Common myeloid progenitor, CD34-positive (primary cell): ENCODE results near the gene TTC28.

Source experiments
- CTCF ChIA-PET: fragments of 350-600 bp; sonication (Branson Sonifier 250); formaldehyde crosslinking; loops from one replicate; lab custom pipeline; 2021; ENCODE audit warnings: antibody characterized with exemption; lab: Charles Lee
- POLR2A ChIA-PET: fragments of 350-600 bp; sonication (Branson Sonifier 250); formaldehyde crosslinking; loops from one replicate; lab custom pipeline; 2021; ENCODE audit warnings: antibody characterized with exemption; lab: Charles Lee
- DNase-seq, 3 donors: peaks; one replicate each; pipeline versions ENCODE4 v3.0.0 to v3.0.0-alpha.2; 2013
- H3K27ac ChIP-seq, 2 experiments: 1 replicate in 1 of 2; 2 replicates in 1 of 2; pipeline ENCODE4 v1.7.0; 2013; ENCODE audit warnings: inconsistent platforms in 2 of 2, low read length in 2 of 2, mild to moderate bottlenecking in 2 of 2, low read depth in 1 of 2, moderate library complexity in 1 of 2; ENCODE audit not compliant: severe bottlenecking in 2 of 2, insufficient read depth in 1 of 2, poor library complexity in 1 of 2
- H3K27me3 ChIP-seq, 5 experiments: replicated peaks in 2 of 5; 1 replicate in 3 of 5; 2 replicates in 2 of 5; pipeline versions ENCODE4 v1.6.1 to v1.7.0; 2013; ENCODE audit warnings: low read length in 4 of 5, mild to moderate bottlenecking in 2 of 5, moderate library complexity in 2 of 5, inconsistent platforms in 1 of 5; ENCODE audit not compliant: insufficient read depth in 5 of 5, control insufficient read depth in 4 of 5
- H3K36me3 ChIP-seq, 4 experiments: 1 replicate in 2 of 4; 2 replicates in 2 of 4; pipeline versions ENCODE4 v1.6.1 to v1.7.0; 2013; ENCODE audit warnings: low read length in 3 of 4, control low read depth in 1 of 4, mild to moderate bottlenecking in 1 of 4; ENCODE audit not compliant: control insufficient read depth in 4 of 4, insufficient read depth in 4 of 4
- H3K4me1 ChIP-seq, 4 experiments: 1 replicate in 3 of 4; 2 replicates in 1 of 4; pipeline versions ENCODE4 v1.6.1 to v1.7.1; 2013; ENCODE audit warnings: low read length in 3 of 4, mild to moderate bottlenecking in 3 of 4, control low read depth in 1 of 4, inconsistent platforms in 1 of 4, moderate library complexity in 1 of 4; ENCODE audit not compliant: control insufficient read depth in 4 of 4, insufficient read depth in 4 of 4; ENCODE audit errors: control extremely low read depth in 1 of 4
- H3K4me3 ChIP-seq, 7 experiments: 1 replicate in 4 of 7; 2 replicates in 3 of 7; pipeline versions ENCODE4 v1.5.1 to v1.7.0; 2013; ENCODE audit warnings: mild to moderate bottlenecking in 7 of 7, low read length in 6 of 7, moderate library complexity in 6 of 7, inconsistent platforms in 2 of 7, low read depth in 2 of 7, control low read depth in 1 of 7; ENCODE audit not compliant: insufficient read depth in 4 of 7, control insufficient read depth in 1 of 7; ENCODE audit errors: extremely low read depth in 1 of 7
- H3K9me3 ChIP-seq, 5 experiments: 1 replicate in 4 of 5; 2 replicates in 1 of 5; pipeline versions ENCODE4 v1.6.1 to v1.7.1; 2013; ENCODE audit warnings: low read length in 4 of 5, mild to moderate bottlenecking in 2 of 5, inconsistent platforms in 1 of 5, low read depth in 1 of 5, moderate library complexity in 1 of 5; ENCODE audit not compliant: control insufficient read depth in 4 of 5, insufficient read depth in 2 of 5; ENCODE audit errors: control extremely low read depth in 1 of 5
- WGBS: methylation state at CpG from one replicate; pipeline ENCODE4 v1.1.5; 2013; ENCODE audit not compliant: insufficient coverage; 5-methylcytosine and 5-hydroxymethylcytosine counted together

Gene TTC28

GRCh38 chr22:28254396-28254795 is 425.2 kb downstream of the TTC28 start:
- ChIA-PET CTCF (interaction anchor here (3.3 kb wide), 1 partner anchor 11 kb away, joined by 12 read pairs; no protein-coding TSS in a partner anchor), POLR2A (no interaction called here)
- Histone ChIP-seq H3K4me3 (no peak overlapping the region), H3K4me1 (no peaks in the 10 kb centered on the region), H3K9me3 (peaks cover 0 to 3% (median 0%) of the 10 kb centered on the region in 5 experiments), H3K27ac (no peak overlapping the region), H3K27me3 (no peaks in the 10 kb centered on the region), H3K36me3 (no peaks in the 10 kb centered on the region)
- no peak for DNase-seq
- no CpG with 5 or more reads among the region's 1 CpG for WGBS

DNA sequence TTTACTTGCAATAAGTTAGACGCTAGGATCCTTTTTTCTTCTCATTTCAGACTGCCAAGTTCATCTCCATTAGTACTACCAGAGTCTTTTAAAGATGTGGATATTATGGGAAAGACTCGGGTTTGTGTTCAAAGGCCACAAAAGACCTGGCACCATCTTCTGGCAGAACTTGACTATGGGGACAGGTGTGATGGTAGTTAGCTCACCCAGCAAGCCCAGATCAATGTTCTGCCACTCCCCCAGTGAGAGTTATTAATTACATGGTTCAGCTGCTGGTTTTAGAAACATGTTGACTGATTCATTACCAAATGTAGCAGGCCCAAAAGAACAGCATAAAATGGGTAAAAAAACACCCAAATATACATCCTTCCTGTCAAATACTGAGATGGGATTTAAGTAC is 427.1 kb downstream of the TTC28 start:
- Histone ChIP-seq H3K4me1 (no peaks in the 10 kb centered on the region), H3K36me3 (no peaks in the 10 kb centered on the region), H3K27ac (no peak overlapping the region), H3K9me3 (peaks cover 0 to 3% (median 0%) of the 10 kb centered on the region in 5 experiments), H3K27me3 (no peaks in the 10 kb centered on the region), H3K4me3 (no peak overlapping the region)
- ChIA-PET CTCF (interaction anchor here (0.6 to 3.3 kb wide), 9 partner anchors 9 to 348 kb away, joined by 3 to 12 read pairs (median 5); no protein-coding TSS in a partner anchor), POLR2A (no interaction called here)
- 57% methylated on average over 1 of the region's 2 CpGs for WGBS
- DNase-seq = no peak

DNA sequence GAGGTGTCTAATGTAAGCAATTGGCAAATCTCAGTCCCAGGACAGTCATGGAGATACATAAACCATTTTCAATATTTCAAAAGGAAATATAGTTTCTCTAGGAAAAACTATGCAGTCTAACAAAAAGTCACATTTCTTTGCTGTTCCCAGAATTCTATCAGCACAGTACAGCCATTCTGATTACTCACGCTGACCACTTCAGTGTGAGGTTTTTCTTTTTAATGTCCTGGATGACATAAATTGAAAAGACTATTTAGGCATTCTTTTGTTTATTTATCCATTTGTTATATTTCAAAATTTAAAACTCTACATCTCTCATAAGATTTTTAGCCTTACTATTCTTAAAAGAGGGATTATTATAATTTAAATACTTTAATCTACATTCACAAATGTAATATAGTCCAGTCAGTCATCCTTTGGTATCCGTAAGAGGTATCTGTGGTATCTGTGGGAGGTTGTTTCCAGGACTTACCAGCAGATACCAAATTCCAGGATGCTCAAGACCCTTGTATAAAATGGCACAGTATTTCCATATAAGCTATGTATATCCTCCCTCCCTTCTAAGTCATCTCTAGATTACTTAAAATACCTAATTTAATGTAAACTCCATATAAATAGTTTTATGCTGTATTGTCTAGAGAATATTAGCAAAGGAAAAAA is 429.5 kb downstream of the TTC28 start:
- CTCF ChIA-PET = interaction anchor here (0.8 to 1.1 kb wide), 2 partner anchors 9 to 192 kb away, joined by 3 to 4 read pairs; no protein-coding TSS in a partner anchor
- Histone ChIP-seq H3K9me3 (no peaks in the 10 kb centered on the region), H3K36me3 (no peaks in the 10 kb centered on the region), H3K4me3 (no peak overlapping the region), H3K4me1 (no peaks in the 10 kb centered on the region), H3K27ac (no peak overlapping the region), H3K27me3 (no peaks in the 10 kb centered on the region)
- DNase-seq = no peak
- WGBS = no CpG with 5 or more reads among the region's 2 CpGs
- POLR2A ChIA-PET = no interaction called here

DNA sequence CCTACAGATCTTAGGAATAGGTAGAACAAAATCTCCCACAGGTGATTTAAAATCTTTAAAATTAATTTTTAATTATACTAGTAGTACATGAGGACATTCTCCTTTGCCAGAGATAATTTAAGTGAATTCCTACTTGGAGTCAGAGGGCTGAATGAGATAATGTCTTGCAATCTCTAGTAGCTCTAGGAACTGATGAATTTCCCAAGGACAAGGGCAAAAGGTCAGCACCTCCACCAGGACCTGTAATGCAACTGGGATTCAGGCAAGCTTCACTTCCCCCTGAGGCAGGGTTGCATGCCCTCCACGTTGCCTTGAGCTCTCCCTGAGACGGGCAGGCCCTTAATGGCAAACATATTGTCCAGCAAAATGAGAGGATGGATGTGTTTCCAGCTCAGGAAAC is 430.2 kb downstream of the TTC28 start:
- no peak overlapping the region for H3K4me3 ChIP-seq
- H3K4me1 ChIP-seq = no peaks in the 10 kb centered on the region
- WGBS = 100% methylated on average over 2 of the region's 2 CpGs
- H3K27me3 ChIP-seq = no peaks in the 10 kb centered on the region
- no peaks in the 10 kb centered on the region for H3K36me3 ChIP-seq
- H3K9me3 ChIP-seq = no peaks in the 10 kb centered on the region
- ChIA-PET CTCF (interaction anchor here (0.8 kb wide), 1 partner anchor 10 kb away, joined by 4 read pairs; no protein-coding TSS in a partner anchor), POLR2A (interaction anchor here (1.0 kb wide), 1 partner anchor 63 kb away, joined by 3 read pairs; no protein-coding TSS in a partner anchor)
- no peak for DNase-seq
- no peak overlapping the region for H3K27ac ChIP-seq

DNA sequence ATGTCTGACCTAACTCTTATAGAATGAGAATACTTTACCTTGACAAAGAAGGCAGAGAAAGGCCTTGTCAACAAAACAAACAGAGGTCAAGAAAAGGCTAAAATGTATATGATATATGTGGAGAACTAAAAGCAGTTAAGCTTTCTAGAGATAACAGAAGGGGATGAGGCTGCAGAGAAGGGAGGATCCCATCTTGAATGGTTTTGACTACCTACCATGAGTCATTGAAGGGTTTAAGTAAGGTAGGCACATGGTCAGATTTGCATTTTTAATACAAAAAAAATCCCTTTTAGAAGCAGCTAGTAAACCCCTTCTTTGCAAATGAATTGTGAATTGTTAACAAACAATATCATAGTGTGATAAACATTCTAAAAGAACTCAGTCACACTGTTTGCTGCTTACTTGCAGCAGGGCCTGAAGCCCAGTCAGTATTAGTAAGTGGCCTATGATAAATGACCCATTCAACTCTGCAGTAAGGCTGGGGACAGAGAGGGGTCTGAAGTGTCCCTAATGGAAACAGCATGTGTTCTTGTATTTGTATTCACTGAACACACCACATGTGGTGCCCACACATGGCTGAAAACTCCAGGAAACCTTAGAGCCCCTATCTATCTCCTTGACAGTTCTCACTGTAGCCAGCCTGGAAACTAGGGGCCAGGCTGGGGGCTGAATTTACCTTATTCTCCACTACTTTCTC is 431.8 kb downstream of the TTC28 start:
- CTCF ChIA-PET = no interaction called here
- no peak for DNase-seq
- POLR2A ChIA-PET = no interaction called here
- Histone ChIP-seq H3K4me3 (no peak overlapping the region), H3K9me3 (no peaks in the 10 kb centered on the region), H3K4me1 (no peaks in the 10 kb centered on the region), H3K27ac (no peak overlapping the region), H3K27me3 (no peaks in the 10 kb centered on the region), H3K36me3 (no peaks in the 10 kb centered on the region)

DNA sequence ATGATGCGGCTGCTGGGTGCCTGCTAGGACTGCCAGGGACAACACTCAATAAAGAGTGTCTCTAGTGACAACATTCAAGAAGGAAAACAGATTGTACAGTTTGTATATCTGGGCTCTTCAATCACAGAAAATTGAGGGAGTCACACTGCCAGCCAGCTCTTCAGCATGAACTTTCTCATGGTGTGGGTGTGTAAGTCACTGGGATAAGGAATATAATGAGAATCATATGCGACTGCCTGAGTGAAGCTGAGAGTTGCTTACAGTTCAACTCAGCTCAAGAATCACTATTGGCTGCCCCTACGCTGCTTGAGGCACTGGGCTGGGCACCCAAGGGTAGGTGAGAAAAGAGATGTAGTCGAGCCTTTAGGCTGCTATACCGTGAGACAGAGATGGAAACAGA is 432.5 kb downstream of the TTC28 start:
- whole genome bisulfite sequencing = 97% methylated on average over 4 of the region's 5 CpGs
- ChIA-PET POLR2A (no interaction called here), CTCF (no interaction called here)
- H3K9me3 ChIP-seq = no peaks in the 10 kb centered on the region
- H3K36me3 ChIP-seq = no peaks in the 10 kb centered on the region
- H3K27me3 ChIP-seq = no peaks in the 10 kb centered on the region
- no peak overlapping the region for H3K27ac ChIP-seq
- H3K4me1 ChIP-seq = peaks cover 0 to under 1% (median under 1%) of the 10 kb centered on the region in 4 experiments
- H3K4me3 ChIP-seq = no peak overlapping the region
- DNase-seq = no peak

- WGBS = 100% methylated on average over 2 of the region's 2 CpGs
- ChIA-PET CTCF (no interaction called here), POLR2A (no interaction called here)
- no peaks in the 10 kb centered on the region for H3K27me3 ChIP-seq
- DNase-seq = no peak
- H3K4me3 ChIP-seq = no peak overlapping the region
- no peaks in the 10 kb centered on the region for H3K36me3 ChIP-seq
- H3K27ac ChIP-seq = no peak overlapping the region
- peaks cover 0 to 7% (median 4%) of the 10 kb centered on the region in 4 experiments for H3K4me1 ChIP-seq
- H3K9me3 ChIP-seq = no peaks in the 10 kb centered on the region
Observed at GRCh38 chr22:28246397-28246796, 433.2 kb downstream of the TTC28 start.
